BE2C (cell line): ENCODE measurements around the gene PLEKHB2.

Experiments used
- DNase-seq: peaks from one replicate; pipeline ENCODE4 v3.0.0-alpha.2; 2020
- H3K27me3 ChIP-seq: fragments of 250-450 bp; sonication (Bioruptor Pico); 2 replicates; pipeline ENCODE4 v1.5.1; 2020; ENCODE audit warnings: mild to moderate bottlenecking
- H3K36me3 ChIP-seq: fragments of 250-450 bp; sonication (Bioruptor Pico); 2 replicates; pipeline ENCODE4 v1.5.1; 2020; ENCODE audit warnings: mild to moderate bottlenecking
- H3K4me1 ChIP-seq: fragments of 250-450 bp; sonication (Bioruptor Pico); 2 replicates; pipeline ENCODE4 v1.5.1; 2020
- H3K4me3 ChIP-seq: 2 replicates; pipeline ENCODE4 v1.5.1; 2011; ENCODE audit warnings: low read depth, low read length
- H3K9me3 ChIP-seq: fragments of 250-450 bp; sonication (Bioruptor Pico); 2 replicates; pipeline ENCODE4 v1.5.1; 2020
- TF ChIP-seq, protein P1 (sequence below): IDR thresholded peaks from 2 replicates; pipeline ENCODE4 v1.5.1; 2012; ENCODE audit warnings: mild to moderate bottlenecking, low read depth, low read length

PLEKHB2 gene

DNA sequence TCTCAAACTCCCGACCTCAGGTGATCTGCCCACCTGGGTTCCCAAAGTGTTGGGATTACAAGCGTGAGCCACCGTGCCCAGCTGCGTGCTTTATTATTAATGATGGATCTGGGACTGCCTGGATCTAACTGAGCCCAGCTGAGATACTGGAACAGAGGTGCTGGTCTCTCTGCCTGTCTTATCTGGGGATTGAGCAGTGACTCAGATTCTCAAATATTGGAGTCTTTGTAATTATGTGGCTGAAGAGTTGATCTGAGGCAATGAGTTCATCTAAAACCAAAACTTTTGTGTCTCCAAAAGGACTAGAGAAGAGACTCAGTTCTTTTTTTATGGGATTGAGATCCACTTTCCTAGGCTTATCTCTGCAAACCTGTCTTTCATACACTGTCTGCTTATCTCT is 16.3 kb downstream of the PLEKHB2 start:
- Histone ChIP-seq H3K27me3 (no peaks in the 10 kb centered on the region), H3K36me3 (no peaks in the 10 kb centered on the region), H3K4me1 (no peaks in the 10 kb centered on the region), H3K9me3 (no peaks in the 10 kb centered on the region), H3K4me3 (no peak overlapping the region)
- TF ChIP-seq, protein P1, sequence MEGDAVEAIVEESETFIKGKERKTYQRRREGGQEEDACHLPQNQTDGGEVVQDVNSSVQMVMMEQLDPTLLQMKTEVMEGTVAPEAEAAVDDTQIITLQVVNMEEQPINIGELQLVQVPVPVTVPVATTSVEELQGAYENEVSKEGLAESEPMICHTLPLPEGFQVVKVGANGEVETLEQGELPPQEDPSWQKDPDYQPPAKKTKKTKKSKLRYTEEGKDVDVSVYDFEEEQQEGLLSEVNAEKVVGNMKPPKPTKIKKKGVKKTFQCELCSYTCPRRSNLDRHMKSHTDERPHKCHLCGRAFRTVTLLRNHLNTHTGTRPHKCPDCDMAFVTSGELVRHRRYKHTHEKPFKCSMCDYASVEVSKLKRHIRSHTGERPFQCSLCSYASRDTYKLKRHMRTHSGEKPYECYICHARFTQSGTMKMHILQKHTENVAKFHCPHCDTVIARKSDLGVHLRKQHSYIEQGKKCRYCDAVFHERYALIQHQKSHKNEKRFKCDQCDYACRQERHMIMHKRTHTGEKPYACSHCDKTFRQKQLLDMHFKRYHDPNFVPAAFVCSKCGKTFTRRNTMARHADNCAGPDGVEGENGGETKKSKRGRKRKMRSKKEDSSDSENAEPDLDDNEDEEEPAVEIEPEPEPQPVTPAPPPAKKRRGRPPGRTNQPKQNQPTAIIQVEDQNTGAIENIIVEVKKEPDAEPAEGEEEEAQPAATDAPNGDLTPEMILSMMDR, result no peak
- no peak for DNase-seq

DNA sequence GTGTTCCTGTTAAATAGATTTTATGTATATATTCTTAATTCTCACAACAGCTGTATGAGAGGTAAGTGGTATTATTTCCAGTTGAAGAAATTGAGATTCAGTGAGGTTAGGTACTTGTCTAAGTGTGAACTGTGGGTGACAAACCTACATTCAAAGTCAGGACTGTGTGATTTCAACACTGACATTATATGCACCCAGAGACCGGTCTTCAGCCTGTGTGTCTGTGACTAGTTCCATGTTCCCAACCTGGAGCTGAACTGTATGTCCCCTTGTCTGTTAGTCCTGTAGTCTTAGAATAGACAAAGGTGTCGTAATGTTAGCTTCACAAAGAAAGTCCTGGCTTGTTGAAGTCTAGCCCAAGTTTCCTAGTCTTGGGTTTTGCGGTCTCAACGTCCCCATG is 17.4 kb downstream of the PLEKHB2 start:
- Histone ChIP-seq H3K9me3 (no peaks in the 10 kb centered on the region), H3K36me3 (no peaks in the 10 kb centered on the region), H3K4me1 (no peaks in the 10 kb centered on the region), H3K4me3 (no peak overlapping the region), H3K27me3 (no peaks in the 10 kb centered on the region)
- TF ChIP-seq, protein P1, result no peak
- no peak for DNase-seq

DNA sequence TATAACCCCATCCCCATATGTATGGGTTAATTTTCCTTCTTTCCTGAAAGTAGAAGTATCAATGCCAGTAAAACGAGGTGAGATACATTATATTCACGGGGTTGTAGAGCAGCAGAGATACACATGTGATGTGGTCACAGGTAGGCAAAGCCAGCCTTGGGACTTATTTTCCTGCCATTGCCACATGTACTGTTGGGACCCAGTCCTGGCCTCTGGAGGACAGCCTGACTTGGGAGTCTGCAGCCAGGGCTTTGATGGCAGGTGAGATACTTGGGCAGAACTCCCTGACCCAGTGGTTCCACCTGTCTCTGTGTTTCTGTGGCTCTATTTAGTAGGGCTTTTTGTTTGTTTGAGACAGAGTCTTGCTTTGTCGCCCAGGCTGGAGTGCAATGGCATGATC is 18.1 kb downstream of the PLEKHB2 start:
- TF ChIP-seq, protein P1, result no peak
- DNase-seq, result no peak
- Histone ChIP-seq H3K4me3 (no peak overlapping the region), H3K27me3 (no peaks in the 10 kb centered on the region), H3K4me1 (no peaks in the 10 kb centered on the region), H3K36me3 (no peaks in the 10 kb centered on the region), H3K9me3 (no peaks in the 10 kb centered on the region)

DNA sequence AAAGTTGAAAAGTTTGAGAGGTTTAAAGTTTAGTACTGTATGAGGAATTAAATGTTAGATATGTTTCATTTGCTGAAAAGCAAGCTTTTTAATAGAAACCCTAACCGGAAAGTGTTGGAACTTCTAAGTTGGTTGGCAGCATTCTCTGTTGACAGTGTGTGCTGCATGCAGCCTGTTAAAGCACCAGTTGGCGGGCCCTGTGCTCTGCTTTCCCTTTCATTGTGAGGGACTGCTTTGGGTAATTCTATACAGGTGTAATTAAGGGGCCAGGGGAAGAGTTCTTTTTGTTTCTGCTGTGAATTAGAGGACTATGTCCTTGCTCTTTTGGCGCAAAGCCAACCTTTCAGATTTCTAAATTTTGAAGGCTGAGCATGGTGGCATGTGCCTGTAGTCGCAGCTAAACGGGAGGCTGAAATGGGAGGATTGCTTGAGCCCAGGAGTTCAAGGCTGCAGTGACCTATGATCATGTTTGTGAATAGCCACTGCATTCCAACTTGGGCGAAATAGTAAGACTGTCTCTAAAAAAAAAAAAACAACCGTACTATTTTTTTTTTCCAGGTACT is 20.1 kb downstream of the PLEKHB2 start:
- H3K4me3 ChIP-seq, result no peak overlapping the region
- TF ChIP-seq, protein P1, result no peak
- no peaks in the 10 kb centered on the region; the same call in none of the 2 replicates for H3K36me3 ChIP-seq
- H3K27me3 ChIP-seq, result no peaks in the 10 kb centered on the region
- H3K9me3 ChIP-seq, result no peaks in the 10 kb centered on the region
- DNase-seq, result no peak
- no peaks in the 10 kb centered on the region for H3K4me1 ChIP-seq

DNA sequence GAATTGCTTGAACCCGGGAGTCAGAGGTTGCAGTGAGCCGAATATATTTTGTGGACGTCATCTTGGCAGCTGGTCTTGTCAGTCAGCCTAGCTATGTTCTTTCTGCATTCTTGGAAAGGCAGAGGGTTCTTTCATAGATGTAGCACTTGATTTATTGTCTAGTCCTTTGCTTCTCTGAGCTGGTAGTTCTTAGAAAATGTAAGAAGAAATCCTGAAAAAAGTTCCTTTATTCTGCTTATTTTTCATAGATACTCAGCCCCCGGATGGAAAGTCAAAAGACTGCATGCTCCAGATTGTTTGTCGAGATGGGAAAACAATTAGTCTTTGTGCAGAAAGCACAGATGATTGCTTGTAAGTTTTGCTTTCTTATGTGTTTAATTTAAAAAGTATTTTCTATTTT is 21.3 kb downstream of the PLEKHB2 start:
- H3K9me3 ChIP-seq, result no peaks in the 10 kb centered on the region
- no peaks in the 10 kb centered on the region; the same call in none of the 2 replicates for H3K36me3 ChIP-seq
- DNase-seq, result no peak
- TF ChIP-seq, protein P1, result no peak
- no peaks in the 10 kb centered on the region for H3K4me1 ChIP-seq
- H3K27me3 ChIP-seq, result no peaks in the 10 kb centered on the region
- H3K4me3 ChIP-seq, result no peak overlapping the region

DNA sequence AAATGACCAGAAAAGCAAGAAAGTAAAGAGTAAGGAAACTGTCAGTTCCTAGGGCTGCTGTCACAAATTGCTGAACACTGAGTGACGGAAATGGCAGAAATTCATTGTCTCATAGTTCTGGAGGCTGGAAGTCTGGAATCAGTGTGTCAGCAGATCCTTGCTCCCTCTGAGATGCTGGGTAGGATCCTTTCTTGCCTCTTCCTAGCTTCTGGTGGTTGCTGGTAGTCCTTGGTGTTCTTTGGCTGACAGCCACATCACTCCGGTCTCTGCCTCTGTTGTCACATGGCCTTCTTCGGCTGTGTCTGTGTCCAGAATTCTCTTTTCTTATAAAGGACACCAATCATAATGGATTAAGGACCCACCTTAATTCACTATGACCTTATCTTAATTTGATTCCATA is 21.9 kb downstream of the PLEKHB2 start:
- Histone ChIP-seq H3K27me3 (no peaks in the 10 kb centered on the region), H3K4me1 (no peaks in the 10 kb centered on the region), H3K4me3 (no peak overlapping the region), H3K9me3 (no peaks in the 10 kb centered on the region), H3K36me3 (no peaks in the 10 kb centered on the region; the same call in none of the 2 replicates)
- no peak for DNase-seq
- TF ChIP-seq, protein P1, result no peak
